Forelimb muscle (tissue), 1 donor: Measurements from ENCODE around the gene SPEN. TPM values are rescaled to one million over a fixed set of nuclear protein-coding genes. Genes with fewer than 3 reads are reported as not detected.

Source experiments
- DNase-seq: peaks from one replicate; pipeline ENCODE4 v3.0.0-alpha.2; 2013; ENCODE audit warnings: low read depth
- polyA plus RNA-seq: library from polyadenylated mRNA; unstranded; fragments of 120-200 nt; gene quantifications from one replicate; pipeline ENCODE4 v1.2.1, GENCODE V29; 2013; ENCODE audit not compliant: insufficient read length

SPEN gene
- polyA plus RNA-seq, 1 donor: 30.8 TPM

DNA sequence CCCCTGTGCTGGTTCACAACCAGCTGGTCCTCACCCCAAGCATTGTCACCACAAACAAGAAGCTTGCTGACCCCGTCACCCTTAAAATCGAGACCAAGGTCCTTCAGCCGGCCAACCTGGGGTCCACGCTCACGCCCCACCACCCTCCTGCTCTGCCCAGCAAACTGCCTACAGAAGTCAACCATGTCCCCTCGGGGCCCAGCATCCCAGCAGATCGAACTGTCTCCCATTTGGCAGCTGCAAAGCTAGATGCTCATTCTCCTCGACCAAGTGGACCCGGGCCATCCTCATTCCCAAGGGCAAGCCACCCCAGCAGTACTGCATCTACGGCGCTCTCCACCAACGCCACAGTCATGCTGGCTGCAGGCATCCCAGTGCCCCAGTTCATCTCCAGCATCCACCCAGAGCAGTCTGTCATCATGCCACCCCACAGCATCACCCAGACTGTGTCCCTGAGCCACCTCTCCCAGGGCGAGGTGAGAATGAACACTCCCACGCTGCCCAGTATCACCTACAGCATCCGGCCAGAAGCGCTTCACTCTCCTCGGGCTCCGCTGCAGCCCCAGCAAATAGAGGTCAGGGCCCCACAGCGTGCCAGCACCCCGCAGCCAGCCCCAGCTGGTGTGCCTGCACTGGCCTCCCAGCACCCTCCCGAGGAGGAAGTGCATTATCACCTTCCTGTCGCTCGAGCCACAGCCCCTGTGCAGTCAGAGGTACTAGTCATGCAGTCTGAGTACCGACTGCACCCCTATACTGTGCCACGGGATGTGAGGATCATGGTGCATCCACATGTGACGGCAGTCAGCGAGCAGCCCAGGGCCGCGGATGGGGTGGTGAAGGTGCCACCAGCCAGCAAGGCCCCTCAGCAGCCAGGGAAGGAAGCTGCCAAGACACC is 87.8 kb downstream of the SPEN start:
- DNase-seq: no peak

DNA sequence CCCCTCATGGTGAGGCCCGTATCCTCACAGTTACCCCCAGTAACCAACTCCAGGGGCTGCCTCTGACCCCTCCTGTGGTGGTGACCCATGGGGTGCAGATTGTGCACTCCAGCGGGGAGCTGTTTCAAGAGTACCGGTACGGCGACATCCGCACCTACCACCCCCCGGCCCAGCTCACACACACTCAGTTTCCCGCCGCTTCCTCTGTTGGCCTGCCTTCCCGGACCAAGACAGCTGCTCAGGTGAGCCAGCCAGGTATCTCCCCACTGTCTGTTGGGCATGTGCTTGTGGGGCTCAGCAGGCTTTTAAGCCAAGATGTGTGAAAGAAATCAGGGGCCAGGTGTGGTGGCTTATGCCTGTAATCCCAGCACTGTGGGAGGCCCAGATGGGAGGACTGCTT is 88.5 kb downstream of the SPEN start:
- no peak for DNase-seq

DNA sequence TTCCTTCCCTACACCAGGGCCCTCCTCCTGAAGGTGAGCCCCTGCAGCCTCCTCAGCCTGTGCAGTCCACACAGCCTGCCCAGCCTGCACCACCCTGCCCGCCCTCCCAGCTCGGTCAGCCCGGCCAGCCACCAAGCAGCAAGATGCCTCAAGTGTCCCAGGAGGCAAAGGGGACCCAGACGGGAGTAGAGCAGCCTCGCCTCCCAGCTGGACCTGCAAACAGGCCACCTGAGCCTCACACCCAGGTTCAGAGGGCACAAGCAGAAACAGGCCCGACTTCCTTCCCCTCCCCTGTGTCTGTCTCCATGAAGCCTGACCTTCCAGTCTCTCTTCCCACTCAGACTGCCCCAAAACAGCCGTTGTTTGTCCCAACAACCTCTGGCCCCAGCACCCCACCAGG is 89.6 kb downstream of the SPEN start:
- no peak for DNase-seq

DNA sequence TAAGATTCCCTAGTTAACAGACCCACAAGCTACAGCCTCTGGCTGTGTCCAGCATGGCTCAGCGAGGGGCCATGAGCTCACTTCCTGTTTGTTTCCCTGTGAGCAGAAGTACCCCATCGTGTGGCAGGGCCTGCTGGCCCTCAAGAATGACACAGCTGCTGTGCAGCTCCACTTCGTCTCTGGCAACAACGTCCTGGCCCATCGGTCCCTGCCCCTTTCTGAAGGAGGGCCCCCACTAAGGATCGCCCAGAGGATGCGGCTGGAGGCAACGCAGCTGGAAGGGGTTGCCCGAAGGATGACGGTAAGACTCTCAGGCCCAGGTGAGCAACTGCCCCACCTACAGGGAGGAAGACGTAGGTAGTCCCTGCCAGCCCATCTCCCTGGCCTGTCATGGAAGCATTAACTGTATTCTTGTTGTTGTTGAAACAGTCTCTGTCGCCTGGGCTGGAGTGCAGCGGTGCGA is 90.2 kb downstream of the SPEN start:
- no peak for DNase-seq

DNA sequence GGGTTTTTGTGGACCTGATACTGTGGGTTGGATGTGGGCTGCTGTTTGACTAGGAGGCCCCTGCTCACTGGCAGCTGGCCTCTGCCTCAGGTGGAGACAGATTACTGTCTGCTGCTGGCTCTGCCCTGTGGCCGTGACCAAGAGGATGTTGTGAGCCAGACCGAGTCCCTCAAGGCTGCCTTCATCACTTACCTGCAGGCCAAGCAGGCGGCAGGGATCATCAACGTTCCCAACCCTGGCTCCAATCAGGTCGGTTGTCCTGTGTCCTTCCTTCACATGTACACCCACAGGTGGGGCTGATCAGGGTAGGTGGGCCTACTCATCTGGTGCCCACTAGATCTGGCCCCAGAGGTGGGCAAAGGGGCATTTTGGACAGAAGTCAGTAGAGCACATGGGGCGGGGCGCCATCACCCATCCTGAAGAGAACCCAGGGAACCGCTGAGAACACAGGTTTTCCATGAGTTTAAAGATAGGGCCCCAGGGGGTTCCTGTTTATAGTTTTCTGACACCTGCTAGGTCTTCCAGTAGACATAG is 91.2 kb downstream of the SPEN start:
- DNase-seq: no peak

DNA sequence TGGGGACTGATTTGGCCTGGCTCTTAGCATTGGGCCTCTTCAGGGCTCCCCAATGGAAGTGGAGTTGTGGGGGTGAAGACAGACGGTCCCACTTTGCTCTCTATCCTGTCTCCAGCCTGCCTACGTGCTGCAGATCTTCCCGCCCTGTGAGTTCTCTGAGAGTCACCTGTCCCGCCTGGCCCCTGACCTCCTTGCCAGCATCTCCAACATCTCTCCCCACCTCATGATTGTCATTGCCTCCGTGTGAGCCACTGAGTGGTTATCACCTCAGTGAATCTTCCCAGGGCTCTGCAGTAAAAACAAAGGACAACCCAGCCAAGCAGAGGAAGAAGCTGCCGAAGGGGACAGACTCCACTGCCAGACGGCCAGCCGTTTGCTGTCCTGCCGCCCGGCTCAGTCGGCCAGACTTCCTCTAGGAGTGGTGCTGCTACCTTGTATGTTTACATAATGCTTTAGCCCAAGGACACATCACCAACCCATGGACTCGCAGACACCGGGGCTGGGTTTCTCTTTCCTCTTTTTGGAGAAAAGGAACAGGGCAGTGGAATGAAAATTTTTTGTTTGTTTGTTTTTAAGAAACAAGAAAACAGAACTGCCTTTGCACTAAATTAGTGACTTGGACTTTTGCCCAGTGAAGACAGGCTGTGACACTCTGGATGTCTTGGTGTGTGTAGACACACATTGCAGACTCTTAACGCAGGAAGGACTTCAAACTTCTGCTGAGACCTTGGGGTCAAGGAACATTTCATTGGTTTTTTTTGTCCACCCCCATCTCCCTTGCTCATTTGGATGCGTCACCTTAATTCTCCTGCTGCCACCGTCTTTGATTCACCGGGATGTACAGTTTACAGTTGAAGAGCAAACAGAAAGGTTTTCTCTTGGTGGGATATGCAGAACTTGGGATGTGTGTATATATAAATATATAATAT is 91.9 kb downstream of the SPEN start:
- DNase-seq: no peak

DNA sequence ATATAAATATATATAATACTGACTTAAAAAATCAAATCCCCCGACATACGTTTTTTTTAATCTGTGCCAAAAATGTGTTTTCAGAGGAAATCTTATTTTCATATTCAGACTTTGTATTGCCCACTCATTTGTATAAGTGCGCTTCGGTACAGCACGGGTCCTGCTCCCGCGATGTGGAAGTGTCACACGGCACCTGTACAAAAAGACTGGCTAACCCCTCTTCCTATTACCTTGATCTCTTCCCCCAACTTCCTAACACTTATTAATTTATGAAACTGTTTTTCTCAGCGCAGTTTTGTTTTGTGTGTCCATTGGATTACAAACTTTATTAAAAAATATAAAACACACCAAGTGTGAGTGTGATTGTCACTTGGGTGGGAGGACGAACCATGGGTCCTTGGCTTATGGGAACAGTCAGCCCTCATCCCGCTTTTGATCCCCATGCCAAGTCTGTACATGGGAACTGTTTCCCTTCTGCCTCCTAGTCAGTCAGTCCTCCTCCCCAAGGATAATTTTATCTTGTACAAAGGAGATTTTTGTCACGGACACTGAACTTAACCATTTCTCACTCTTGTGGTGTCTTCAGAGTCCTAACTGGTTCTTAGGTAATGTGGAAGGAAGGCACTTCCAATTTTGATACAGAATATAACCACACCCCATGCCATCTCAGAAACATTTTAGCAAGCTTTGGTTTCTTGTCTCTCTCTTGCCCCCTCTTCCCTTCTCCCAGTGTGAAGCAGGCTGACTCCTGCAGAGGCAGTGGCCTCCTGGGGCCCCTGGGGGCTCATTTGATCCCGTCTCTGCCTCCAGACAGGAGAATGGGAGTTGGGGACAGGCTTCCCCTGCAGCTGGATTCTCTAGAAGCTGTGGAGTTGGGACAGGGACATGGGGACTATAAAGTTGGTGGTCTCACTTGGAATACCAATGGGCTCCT is 92.9 kb downstream of the SPEN start:
- DNase-seq: no peak

DNA sequence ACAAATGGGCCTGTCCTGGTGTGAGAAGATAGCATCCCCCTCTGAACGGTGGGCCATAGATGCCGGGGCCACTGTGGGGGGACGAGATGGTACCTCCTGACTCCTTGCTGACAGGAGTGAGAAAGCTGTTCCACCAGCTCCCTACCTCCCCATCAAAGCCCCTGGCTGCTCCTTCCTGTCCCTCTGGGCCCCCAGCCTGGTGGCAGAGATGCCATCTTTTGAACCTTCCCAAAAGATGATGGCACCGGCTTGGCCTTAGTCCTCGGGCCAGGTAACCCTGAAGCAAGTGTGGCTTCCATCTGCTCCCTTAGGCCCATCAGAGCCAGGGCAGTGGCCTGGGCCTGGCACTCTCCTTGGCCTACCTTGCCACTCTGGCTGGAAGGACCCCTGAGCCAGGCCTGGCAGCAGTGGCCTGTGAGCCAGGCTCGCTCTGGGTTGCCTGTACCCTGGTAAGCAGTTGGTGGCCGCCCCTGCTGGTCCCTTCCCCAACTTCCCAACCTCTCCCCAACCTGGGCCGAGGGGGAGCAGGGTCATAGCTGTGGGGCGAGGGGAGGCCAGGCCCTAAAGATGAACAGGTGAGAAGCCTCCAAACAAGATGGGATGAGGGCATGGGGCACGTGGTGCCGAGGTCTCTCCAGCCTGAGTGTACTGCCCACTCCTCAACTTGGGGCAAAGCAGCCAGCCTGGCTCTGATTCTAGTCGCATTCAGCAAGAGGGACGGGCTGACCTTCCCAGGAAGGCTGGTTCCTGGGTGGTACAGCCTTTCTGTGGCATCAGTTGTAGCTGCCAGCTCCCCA is 93.7 kb downstream of the SPEN start:
- DNase-seq: no peak

DNA sequence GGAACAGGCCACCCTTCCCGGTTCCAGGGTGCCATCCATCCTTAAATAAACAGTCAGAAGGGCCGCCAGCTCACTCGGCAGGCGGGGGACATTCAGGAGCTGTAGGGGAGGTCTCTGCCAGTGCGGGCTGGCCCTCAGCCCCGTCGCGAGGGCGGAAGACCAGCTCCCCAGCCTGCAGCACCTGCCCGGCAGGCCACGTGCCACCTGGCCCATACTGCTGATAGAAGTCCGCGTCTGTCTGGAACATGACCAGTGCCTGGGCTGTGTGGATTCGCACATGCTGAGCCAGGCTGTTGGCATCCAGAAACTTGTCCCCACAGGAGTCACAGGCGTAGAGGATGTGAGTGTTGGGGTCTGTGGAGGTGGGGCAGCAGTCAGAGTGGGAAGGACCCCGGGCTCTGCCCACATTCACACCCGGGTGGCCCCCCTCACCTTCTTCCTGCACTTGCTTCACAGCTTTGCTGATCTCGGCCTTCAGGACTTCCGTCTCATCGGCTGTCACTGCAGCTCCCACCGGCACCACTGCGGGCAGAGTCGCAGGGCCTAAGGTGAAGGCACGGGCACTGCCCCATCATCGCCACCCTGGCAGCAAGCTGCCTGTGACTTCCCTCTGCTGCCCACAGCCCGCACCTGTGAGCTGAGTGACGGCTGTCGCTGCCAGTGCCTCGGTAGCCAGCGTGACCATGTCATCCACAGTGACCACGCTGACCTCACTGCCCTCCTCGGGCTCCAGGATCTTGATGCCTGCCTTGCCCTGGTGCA is 94.6 kb downstream of the SPEN start:
- DNase-seq: no peak

DNA sequence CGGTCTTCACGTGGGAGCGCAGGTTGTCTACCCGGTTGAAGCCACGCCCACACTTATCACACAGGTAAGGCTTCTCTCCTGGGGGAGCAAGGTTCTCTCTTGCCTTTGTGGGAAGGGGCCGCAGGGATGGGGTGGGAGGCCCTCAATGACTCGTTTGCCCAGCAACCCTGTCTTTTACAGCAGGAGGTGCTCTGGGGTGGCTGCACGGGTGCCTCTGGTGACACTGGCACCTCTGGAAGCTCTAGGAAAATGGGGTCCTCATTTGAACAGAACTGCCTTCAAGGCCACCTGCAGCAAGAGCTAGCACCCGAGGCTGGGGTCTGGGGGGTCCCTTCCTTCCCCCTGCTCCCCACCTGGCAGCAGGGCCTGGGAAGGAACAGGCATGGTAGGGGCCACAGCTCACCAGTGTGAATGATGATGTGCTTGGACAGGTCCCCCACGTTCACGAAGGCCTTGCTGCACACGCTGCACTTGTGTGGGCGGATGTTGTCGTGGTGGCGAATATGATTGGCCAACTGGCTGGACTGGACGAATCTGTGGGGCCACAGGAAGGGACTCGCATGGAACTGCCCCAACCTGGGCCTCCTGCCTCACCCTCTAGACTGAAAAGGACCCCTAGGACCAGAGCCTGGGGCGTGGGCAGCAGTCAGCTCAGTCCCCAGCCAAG is 95.3 kb downstream of the SPEN start:
- no peak for DNase-seq

DNA sequence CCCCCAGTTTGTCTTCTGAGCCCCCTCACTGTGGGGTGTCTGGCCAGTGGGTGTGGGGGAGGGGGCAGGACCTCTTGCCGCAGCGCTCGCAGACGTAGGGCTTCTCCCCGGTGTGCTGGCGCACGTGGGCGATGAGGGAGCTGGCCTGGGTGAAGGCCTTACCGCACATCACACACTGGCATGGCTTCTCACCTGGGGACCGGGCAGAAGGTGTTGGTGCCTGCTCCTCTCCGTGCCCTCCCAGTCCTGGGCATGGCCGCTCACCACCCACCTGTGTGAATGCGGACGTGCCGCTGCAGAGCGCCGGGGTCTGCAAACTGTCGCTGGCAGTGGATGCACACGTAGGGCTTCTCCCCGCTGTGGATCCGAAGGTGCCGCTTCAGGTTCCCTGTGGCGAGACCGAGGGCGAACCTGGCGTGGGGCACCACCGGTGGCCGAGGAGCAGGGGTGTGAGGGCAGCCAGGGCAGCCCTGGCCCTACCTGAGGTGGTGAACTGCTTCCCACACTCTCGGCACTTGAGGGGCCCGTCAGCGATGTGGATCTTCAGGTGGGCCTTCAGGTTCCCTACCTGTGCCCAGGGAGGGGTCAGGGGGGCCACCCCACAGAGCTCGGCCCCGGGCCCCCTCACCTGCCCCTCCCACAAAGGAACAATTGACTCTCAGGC is 96.0 kb downstream of the SPEN start:
- no peak for DNase-seq

DNA sequence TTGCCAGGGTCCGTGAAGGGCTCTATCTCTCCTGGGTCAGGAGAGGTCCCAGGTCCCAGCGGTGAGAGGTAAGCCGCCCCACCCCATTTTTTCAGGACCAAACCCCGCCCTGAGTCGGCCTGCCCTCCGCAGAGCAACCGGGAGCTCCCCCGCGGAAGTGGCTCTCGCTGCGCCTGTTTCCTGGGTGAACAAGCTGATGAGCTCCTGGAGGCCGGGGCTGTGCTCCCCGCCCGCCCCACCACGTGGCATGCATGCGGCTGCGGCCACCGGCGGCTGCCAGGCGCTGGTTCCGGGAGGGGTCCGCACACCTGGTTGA is 96.4 kb downstream of the SPEN start:
- DNase-seq: no peak

DNA sequence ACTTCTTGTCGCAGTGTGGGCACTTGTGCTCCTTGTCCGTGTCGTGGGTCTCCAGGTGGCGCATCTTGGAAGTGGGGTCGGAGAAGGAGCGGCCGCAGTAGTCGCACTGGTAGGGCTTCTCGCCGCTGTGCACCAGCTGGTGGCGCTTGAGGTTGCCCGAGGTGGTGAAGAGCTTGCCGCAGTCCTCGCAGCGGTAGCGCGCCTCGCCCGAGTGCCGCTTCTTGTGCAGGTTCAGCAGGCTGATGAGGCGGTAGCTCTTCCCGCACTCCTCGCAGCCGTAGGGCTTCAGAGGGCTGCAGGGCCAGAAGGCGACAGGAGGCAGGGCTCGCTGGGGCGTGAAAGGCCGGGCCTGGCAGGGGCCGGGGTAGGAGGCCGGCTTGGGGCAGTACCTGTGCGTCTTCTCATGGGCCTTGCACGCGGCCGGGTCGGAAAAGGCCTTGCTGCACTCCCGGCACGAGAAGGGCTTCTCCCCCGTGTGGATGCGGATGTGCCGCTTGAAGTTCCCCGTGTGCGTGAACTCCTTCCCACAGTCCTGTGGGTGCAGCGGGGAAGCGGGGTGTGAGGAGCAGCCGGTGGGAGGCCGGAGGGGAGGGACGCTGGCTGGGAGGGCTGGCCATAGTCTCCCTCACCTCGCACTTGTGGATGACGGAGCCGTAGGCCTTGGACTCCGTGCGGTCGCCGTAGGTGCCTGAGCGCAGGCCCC is 97.0 kb downstream of the SPEN start:
- no peak for DNase-seq

DNA sequence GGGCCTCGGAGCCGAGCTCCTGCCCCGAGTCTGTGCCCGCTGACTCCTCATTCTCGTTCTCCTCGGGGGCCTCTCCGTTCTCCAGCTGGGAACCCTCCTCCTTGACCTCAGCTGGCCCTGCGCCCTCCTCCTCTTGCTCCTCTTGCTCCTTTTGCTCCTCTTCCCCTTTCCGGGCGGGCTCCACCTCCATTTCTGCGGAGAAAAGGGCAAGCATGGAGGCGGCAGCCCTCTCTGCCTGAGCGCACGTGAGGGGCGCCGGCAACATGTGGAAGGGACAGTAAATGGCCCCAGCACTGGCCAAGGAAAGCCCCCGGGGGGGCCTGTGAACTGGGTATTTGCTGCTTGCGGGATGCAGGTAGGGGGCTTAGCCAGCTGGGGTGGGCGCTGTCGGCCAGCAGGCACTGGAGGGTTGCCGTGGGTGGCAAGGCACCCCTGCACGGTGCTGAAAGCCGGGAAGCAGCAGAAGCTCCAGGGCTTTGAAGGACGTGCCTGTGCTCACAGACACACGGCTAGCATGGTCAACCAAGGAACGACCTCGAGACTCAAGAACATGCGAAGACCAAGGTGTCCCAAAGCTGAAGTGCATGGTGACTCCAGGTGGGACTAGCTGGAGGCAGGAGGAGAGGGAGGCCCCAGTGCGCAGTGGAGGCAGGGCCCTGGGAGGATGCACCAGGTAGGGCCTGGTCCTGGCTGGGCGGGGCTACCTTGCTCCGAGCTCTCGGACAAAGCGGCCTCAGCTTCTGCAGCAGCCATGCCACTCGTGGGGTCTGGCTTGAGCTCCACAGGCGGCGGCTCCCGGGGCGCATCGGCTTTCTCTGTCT is 97.7 kb downstream of the SPEN start:
- DNase-seq: no peak

DNA sequence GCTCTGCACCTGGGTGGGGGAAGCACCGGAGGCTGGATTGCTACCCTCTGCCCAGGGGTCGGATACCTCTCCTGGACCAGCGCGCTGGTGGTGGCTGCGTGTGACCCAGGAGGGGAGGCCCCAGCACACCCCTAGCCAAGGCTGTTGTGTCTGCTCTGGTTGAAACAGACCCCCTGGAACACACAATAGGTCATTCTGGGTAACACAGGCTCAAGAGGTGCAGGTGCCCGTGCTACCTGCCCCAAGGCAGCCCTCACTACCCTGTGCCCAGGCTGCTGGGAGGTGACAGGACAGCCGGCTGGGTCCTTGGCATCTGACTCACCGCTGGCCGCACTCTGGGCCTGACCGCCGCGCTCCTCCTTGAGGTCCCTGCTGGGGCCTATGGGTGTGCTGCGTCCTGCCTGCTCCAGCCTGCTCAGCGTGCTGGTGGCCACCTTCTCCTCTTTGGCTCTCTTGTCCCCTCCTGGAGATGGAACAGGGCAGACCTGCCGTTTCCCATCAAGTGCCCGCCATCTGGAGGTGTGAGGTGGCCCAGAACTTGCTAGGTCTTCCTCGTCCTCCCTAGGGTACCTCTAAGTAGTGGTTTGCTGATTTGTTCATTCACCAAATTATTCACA is 98.4 kb downstream of the SPEN start:
- no peak for DNase-seq

DNA sequence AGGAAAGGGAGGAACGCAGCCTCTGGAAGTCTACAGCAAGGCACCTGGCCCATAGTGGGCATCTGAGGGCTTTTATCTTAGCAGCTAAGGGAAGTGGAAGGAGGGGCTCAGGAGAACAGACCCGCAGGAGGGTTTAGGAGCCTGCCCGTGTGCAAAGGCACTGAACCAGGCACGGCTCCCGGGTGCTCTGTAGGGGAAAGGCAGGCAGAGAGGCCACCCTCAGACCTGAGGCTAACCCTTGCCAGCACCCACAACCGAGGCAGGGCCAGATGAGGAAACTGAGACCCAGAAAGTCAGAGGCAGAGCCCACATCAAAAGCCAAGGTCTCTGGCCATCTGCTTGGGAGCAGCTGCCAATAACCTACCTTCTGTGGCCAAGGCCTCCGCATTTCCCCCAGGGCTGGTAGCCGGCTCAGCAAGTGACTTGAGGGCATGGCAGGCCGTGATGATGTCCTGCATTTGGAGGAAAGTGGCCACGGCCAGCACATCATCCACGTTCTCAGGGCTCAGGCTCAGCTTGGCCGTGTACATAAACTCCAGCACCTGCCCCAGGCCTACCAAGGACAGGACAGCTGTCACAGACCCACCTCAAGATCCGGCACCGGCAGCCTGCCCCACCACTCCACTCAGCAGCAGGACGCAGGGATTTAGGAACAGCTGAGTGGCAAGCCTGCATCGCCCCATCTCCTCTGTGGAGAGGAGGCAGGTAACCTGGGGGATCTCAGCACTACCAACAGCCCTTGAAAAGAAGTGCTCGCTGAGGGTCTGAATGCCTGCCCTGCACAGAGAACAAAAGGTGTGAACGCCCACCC is 99.3 kb downstream of the SPEN start:
- no peak for DNase-seq
